Small intestine (tissue), 16 donors: ENCODE data around the gene GLI3. TPM values are rescaled to one million over a fixed set of nuclear protein-coding genes. Genes with fewer than 3 reads are reported as not detected.
A peak's percentile ranks its signal among the peaks of the same experiment; 100 is the strongest.

Experiments used
- DNase-seq, 2 donors: peaks; one replicate each; pipeline versions ENCODE4 v3.0.0 to v3.0.0-alpha.2; 2013
- FAIRE-seq: peaks from 2 replicates; lab custom pipeline; 2012; peaks lifted over from hg19 to GRCh38; lab: Jason Lieb, UNC
- H3K27ac ChIP-seq, 3 donors: one replicate each; pipeline ENCODE4 v1.5.1; 2013; ENCODE audit warnings: low read length in 2 of 3, mild to moderate bottlenecking in 2 of 3, control low read depth in 1 of 3, inconsistent platforms in 1 of 3, low read depth in 1 of 3, moderate library complexity in 1 of 3
- H3K27me3 ChIP-seq, 3 donors: one replicate each; pipeline ENCODE4 v1.6.1; 2013; ENCODE audit warnings: low read length in 3 of 3, inconsistent platforms in 1 of 3; ENCODE audit not compliant: control insufficient read depth in 3 of 3, insufficient read depth in 3 of 3
- H3K36me3 ChIP-seq, 3 donors: one replicate each; pipeline ENCODE4 v1.6.1; 2013; ENCODE audit warnings: low read length in 3 of 3, inconsistent platforms in 1 of 3, low read depth in 1 of 3, mild to moderate bottlenecking in 1 of 3, moderate library complexity in 1 of 3; ENCODE audit not compliant: control insufficient read depth in 3 of 3, insufficient read depth in 2 of 3
- H3K4me1 ChIP-seq, 3 donors: one replicate each; pipeline ENCODE4 v1.6.1; 2013; ENCODE audit warnings: low read length in 2 of 3, inconsistent platforms in 1 of 3, low read depth in 1 of 3, mild to moderate bottlenecking in 1 of 3, moderate library complexity in 1 of 3; ENCODE audit not compliant: control insufficient read depth in 3 of 3, insufficient read depth in 2 of 3
- H3K4me3 ChIP-seq, 3 donors: one replicate each; pipeline ENCODE4 v1.5.1; 2013; ENCODE audit warnings: low read length in 3 of 3, control low read depth in 1 of 3, inconsistent platforms in 1 of 3, low read depth in 1 of 3, mild to moderate bottlenecking in 1 of 3, moderate library complexity in 1 of 3
- H3K9me3 ChIP-seq, 2 donors: one replicate each; pipeline ENCODE4 v1.6.1; 2013; ENCODE audit warnings: low read depth in 1 of 2, low read length in 1 of 2; ENCODE audit not compliant: control insufficient read depth in 2 of 2, insufficient read depth in 1 of 2
- WGBS, 3 donors: extraction: QIAGEN DNeasy Blood & Tissue Kit; methylation state at CpG; one replicate each; pipeline ENCODE4 v1.1.7; 2013; 5-methylcytosine and 5-hydroxymethylcytosine counted together
- long read RNA-seq, 10 donors: transcript quantifications; one replicate each; lab custom pipeline, GENCODE V29; 2026
- polyA plus RNA-seq, 4 donors: library from polyadenylated mRNA; stranded (reverse) in 3 of 4; unstranded in 1 of 4; fragments of 200-250 nt in 3 of 4; fragments of 120-200 nt in 1 of 4; gene quantifications; one replicate each; pipeline versions ENCODE4 v1.2.1 to v1.2.3, GENCODE V29; 2013
- donor health status: healthy with polysubstance abuse.
- donor health status: control.
- donor health status: control.
- donor health status: Bipolar disorder and iron deficiency.
- donor health status: healthy.

Gene GLI3
- polyA plus RNA-seq, result 1 to 10 TPM in 2 of 4 donors, under 1 TPM in 1, not detected in 1; 0.54 to 2.7 (median 1.8) TPM
- long read RNA-seq, donor 1, partial matches to known transcripts, result 0 of 1 reads
- long read RNA-seq, donor 1, other reads (novel, unspliced or antisense), result 0 of 1 reads
- long read RNA-seq, donor 2, result 0 reads
- long read RNA-seq, donor 3, result 0 reads
- long read RNA-seq, donor 4, result 0 reads
- long read RNA-seq, donor 5, result 0 reads
- long read RNA-seq, donor 6, result 0 reads
- long read RNA-seq, donor 7, result 0 reads
- long read RNA-seq, donor 8, result 0 reads
- long read RNA-seq, donor 9, result 0 reads
- long read RNA-seq, donor 10, result 0 reads

DNA sequence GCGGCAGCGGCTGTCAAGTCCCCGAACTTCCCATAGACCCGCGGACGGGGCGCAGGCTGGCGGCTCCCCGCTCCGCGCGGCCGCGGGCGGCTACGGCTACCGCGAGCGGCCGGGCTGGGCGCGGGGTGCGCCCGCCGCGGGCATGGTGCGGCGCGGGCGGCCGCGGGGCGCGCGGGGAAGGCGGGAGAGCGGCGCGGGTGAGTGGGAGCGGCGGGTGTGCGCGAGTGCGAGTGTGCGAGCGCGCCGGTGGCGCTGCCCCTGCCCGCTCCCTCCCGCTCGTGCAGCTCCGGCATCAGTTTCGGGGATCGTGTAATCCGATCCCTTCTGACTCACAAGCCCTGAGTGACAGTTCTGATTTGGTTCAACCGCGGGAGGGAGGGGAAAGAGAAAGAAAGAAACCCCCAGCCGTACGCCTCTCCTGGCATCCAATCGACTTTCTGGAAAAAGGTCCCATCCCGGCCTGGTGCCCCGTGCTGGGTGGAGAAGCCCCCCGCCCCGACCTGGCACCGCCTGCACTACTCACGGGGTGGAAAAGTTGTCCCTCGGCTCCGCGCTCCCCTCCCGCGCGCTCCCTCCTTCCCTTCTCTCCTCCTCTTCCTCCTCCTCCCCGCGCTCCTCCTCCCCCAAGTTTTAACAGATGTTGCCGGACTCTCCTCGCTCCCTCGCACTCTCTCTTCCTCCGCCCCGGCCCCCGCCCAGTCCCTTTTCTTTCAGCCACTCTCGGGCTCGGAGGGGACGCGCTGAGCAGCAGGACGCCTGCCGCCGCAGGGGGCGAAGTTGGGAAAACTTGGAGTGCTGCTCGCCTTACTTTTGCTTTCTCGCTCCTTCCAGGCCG is at the start of gene GLI3:
Gene GLI3 (minus strand): TSS at position 234 of the 835 bp plus-strand sequence. CDS start 13,956 bp downstream, outside the sequence.
- H3K4me3 ChIP-seq, result peak within 1 kb of the TSS; percentile 36 to 66 (median 64)
- FAIRE-seq, result no peak
- 1 to 2% (median 1%) methylated on average over 46 to 92 of the region's 92 CpGs for WGBS, 3 donors

DNA sequence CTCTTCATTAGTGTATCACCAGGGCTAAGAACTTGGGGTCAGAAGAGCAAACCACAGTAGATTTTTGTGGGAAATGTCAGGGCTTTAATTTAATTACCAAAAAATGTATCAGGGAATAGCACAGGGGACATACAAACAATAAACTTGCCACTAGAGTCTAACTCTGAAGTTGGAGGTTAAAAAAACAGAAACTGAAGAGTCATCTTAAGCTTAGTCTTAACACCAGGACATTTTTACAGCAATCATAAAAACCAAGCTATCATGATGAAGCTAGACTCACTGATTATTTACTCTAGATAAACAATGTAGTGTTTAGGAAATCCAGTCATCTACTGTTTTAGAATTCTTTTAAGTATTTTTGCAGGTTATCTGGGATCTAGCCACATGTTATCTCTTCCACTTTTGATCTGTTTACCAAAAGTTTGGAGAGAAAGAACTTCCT is 48.4 kb upstream of the GLI3 start:
- no peak overlapping the region for H3K27ac ChIP-seq
- no peaks in the 10 kb centered on the region for H3K36me3 ChIP-seq
- no peaks in the 10 kb centered on the region for H3K9me3 ChIP-seq
- no peak overlapping the region for H3K4me3 ChIP-seq
- FAIRE-seq (no peak), DNase-seq (no peak)
- no peaks in the 10 kb centered on the region for H3K4me1 ChIP-seq
- H3K27me3 ChIP-seq, result peaks cover 0 to 3% (median 0%) of the 10 kb centered on the region in 3 donors

More for the DNA sequence above, at the start of gene GLI3:
- Histone ChIP-seq H3K36me3 (no peaks in the 10 kb centered on the region), H3K4me1 (no peaks in the 10 kb centered on the region), H3K27me3 (peaks cover 7 to 65% (median 14%) of the 10 kb centered on the region in 3 donors), H3K27ac (peak within 1 kb of the TSS; percentile 33 to 91 (median 87)), H3K9me3 (no peaks in the 10 kb centered on the region)
- peak; percentile 8 to 72 for DNase-seq

DNA sequence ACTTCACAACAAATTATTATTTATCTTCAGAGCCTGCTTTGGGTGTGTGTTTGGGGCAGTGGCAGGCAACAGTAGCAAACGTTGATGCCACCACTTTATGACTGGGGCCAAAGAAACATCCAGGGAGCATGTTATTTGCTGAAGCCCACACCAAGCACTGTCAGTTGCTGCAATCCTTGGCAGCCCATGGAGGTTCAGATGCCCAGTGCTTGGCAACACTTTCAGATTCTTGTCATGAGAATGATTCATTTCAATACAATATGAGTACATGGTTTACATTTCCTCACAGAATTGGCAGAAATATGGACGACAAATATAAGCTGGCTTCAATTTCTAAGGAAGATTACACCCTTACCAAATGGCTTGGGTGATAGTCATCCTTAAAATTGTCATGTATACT is 46.5 kb upstream of the GLI3 start:
- no peak for DNase-seq
- Histone ChIP-seq H3K4me3 (no peak overlapping the region), H3K4me1 (no peaks in the 10 kb centered on the region), H3K27ac (no peak overlapping the region), H3K27me3 (peaks cover 0 to 3% (median 0%) of the 10 kb centered on the region in 3 donors), H3K36me3 (no peaks in the 10 kb centered on the region), H3K9me3 (no peaks in the 10 kb centered on the region)
- no peak for FAIRE-seq
- 37 to 49% (median 44%) methylated on average over 2 of the region's 2 CpGs for WGBS, 3 donors

DNA sequence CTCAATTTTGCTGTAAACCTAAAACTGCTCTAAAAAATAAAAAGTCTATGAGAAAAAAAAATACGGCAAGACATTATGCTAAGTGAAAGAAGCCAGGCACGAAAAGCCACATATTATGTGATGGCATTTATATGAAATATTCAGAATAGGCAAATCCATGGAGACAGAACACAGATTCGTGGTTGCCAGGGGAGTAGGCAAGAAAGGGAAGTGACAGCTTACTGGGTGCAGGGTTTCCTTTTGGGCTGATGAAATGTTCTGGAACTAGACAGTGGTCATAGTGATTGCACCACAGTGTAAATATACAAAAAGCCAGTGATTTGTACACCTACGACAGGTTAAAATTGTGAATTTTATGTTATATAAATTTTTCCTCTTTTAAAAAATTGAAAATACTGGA is 41.3 kb upstream of the GLI3 start:
- 66 to 82% (median 68%) methylated on average over 4 of the region's 4 CpGs for WGBS, 3 donors
- Histone ChIP-seq H3K27ac (no peak overlapping the region), H3K27me3 (no peaks in the 10 kb centered on the region), H3K9me3 (no peaks in the 10 kb centered on the region), H3K4me1 (no peaks in the 10 kb centered on the region), H3K4me3 (no peak overlapping the region), H3K36me3 (no peaks in the 10 kb centered on the region)
- DNase-seq, result no peak
- no peak for FAIRE-seq

DNA sequence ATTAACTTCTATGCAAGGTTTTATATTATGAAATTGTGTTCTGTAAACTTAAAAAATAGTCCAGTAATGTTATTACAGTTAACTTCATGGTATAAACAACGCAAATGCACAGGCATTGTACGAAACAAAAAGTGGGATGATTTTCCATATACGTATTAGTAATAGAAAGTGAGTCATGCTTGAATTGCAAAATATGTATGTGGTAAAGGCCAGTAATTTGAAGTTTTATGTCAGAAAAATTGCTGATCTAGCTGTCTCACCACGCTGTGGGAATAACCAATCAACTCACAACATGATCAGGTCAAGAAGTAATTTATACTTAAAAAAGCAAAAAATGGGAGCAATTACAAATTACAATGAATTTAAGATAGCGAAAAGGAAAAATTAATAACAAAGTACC is 37.0 kb upstream of the GLI3 start:
- 63 to 78% (median 72%) methylated on average over 5 of the region's 5 CpGs for WGBS, 3 donors
- no peaks in the 10 kb centered on the region for H3K36me3 ChIP-seq
- DNase-seq (no peak), FAIRE-seq (no peak)
- no peaks in the 10 kb centered on the region for H3K4me1 ChIP-seq
- no peak overlapping the region for H3K4me3 ChIP-seq
- H3K9me3 ChIP-seq, result no peaks in the 10 kb centered on the region
- no peak overlapping the region for H3K27ac ChIP-seq
- H3K27me3 ChIP-seq, result no peaks in the 10 kb centered on the region

DNA sequence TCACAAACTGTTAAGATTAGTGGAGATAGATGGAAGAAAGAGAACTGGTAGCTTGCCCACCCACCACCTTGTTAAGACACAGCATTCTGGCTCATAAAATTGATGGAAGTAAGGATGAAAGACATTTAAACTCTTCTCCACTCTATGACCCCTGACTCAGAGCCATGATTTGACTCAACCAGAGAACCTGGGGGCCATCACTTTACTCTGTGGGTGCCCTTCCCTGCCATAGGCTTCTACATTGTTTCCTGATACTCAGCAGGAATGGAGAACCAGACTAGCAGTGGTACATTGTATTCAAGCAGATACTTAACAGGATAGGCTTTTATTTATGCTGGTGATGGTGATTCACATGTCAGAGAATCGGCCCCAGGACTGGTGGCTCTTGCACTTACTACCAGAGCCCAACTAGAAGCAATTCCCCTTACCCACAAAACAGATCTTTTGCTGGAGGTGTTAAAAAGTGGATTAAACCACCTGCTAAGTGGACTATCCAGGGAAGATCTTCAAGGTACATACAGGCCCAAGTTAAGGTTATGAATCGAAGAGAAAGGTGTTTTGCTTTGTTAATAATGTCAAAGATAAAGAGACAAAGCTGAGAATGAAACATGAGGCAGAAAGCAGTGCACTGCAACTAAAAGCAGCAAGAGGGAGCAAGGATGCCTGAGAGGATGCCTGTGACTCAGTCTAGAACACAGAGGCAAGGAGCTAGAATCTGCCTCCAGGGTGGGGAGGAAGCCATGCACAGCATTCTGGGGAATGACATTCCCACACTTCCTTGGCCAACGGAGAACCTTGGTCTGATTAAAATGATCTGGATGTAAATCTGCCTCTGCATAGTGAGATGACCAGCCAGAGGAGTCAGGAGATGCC is 36.0 kb upstream of the GLI3 start:
- Histone ChIP-seq H3K36me3 (no peaks in the 10 kb centered on the region), H3K4me1 (no peaks in the 10 kb centered on the region), H3K9me3 (no peaks in the 10 kb centered on the region), H3K27me3 (no peaks in the 10 kb centered on the region), H3K4me3 (no peak overlapping the region), H3K27ac (no peak overlapping the region)
- 42 to 60% (median 44%) methylated on average over 3 of the region's 3 CpGs for WGBS, 3 donors
- no peak for DNase-seq
- FAIRE-seq, result no peak

DNA sequence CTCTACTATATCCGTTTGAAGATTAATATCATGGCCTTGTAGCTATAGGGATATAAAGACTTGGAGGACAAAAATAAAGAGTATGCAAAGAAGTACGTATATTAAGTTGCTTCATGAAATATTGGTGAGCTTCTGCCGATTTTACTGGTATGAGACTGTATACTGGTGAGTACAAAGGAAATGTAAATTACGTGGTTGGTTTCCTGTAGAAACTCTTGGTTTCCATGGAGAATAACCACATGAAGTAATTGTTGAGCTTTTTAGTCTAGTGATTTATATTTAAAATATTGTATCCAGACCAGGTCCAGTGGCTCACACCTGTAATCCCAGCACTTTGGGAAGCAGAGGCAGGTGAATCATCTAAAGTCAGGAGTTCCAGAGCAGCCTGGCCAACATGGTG is 32.2 kb upstream of the GLI3 start:
- DNase-seq (no peak), FAIRE-seq (no peak)
- WGBS, 3 donors, result 64 to 79% (median 72%) methylated on average over 4 of the region's 4 CpGs
- H3K9me3 ChIP-seq, result no peaks in the 10 kb centered on the region
- no peaks in the 10 kb centered on the region for H3K36me3 ChIP-seq
- no peaks in the 10 kb centered on the region for H3K27me3 ChIP-seq
- no peak overlapping the region for H3K27ac ChIP-seq
- no peak overlapping the region for H3K4me3 ChIP-seq
- H3K4me1 ChIP-seq, result no peaks in the 10 kb centered on the region

DNA sequence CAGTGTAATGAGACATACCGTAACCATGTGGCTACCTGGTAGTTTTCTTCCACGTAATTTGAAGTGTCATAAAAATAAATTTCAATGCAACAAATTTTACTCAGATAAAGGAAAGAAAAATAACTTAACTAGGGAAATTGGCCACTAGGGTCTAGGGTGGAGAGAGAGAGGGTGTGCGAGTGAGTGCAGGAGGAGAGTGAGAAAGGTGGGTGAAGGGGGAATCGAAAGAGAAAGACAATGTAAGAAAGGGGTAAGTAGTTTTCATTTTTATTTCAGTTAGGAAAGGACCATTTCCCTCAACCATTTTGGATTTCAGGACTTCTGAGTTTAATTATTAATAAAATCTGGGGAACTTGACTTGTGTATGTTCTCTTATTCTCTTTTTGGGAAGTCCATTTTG is 27.7 kb upstream of the GLI3 start:
- Histone ChIP-seq H3K27me3 (peaks cover 0 to 3% (median 0%) of the 10 kb centered on the region in 3 donors), H3K4me1 (no peaks in the 10 kb centered on the region), H3K9me3 (no peaks in the 10 kb centered on the region), H3K4me3 (no peak overlapping the region), H3K27ac (no peak overlapping the region), H3K36me3 (no peaks in the 10 kb centered on the region)
- 90 to 93% (median 91%) methylated on average over 4 of the region's 4 CpGs for WGBS, 3 donors
- DNase-seq (no peak), FAIRE-seq (no peak)
